H9 (cell line): ENCODE data around the gene ZNF521. TPM values are rescaled to one million over a fixed set of nuclear protein-coding genes. Genes with fewer than 3 reads are reported as not detected.

ENCODE experiments used
- DNase-seq: peaks from one replicate; pipeline ENCODE4 v3.0.0-alpha.2; 2017
- H2AFZ ChIP-seq: one replicate; pipeline ENCODE4 v1.6.1; 2013; ENCODE audit warnings: mild to moderate bottlenecking, low read length, control low read depth, moderate library complexity
- H2AK5ac ChIP-seq: 2 replicates; pipeline ENCODE4 v1.6.1; 2013; ENCODE audit warnings: low read length, control low read depth, mixed read lengths; ENCODE audit not compliant: insufficient read length
- H2BK120ac ChIP-seq: one replicate; pipeline ENCODE4 v1.6.1; 2013; ENCODE audit warnings: low read depth, mild to moderate bottlenecking, low read length, control low read depth, inconsistent platforms; ENCODE audit not compliant: poor library complexity, severe bottlenecking
- H2BK12ac ChIP-seq: 2 replicates; pipeline ENCODE4 v1.6.1; 2013; ENCODE audit warnings: low read length, control low read depth, mixed read lengths, low read depth; ENCODE audit not compliant: insufficient read length
- H2BK15ac ChIP-seq: 2 replicates; pipeline ENCODE4 v1.6.1; 2013; ENCODE audit warnings: low read depth, low read length, control low read depth
- H2BK20ac ChIP-seq: one replicate; pipeline ENCODE4 v1.6.1; 2013; ENCODE audit warnings: low read depth, mild to moderate bottlenecking, low read length, control low read depth, inconsistent platforms; ENCODE audit not compliant: poor library complexity, severe bottlenecking
- H2BK5ac ChIP-seq: 2 replicates; pipeline ENCODE4 v1.6.1; 2013; ENCODE audit warnings: low read length, control low read depth, mixed read lengths; ENCODE audit not compliant: insufficient read length
- H3K14ac ChIP-seq: 2 replicates; pipeline ENCODE4 v1.6.1; 2013; ENCODE audit warnings: low read length, control low read depth; ENCODE audit not compliant: insufficient read depth
- H3K18ac ChIP-seq: 2 replicates; pipeline ENCODE4 v1.6.1; 2013; ENCODE audit warnings: low read depth, mild to moderate bottlenecking, mixed read lengths, low read length, control low read depth; ENCODE audit not compliant: insufficient read length
- H3K23ac ChIP-seq: 2 replicates; pipeline ENCODE4 v1.6.1; 2013; ENCODE audit warnings: low read length, control low read depth, mixed read lengths, low read depth; ENCODE audit not compliant: insufficient read length
- H3K23me2 ChIP-seq: 2 replicates; pipeline ENCODE4 v1.6.1; 2013; ENCODE audit warnings: low read depth, mild to moderate bottlenecking, mixed read lengths, low read length, control low read depth; ENCODE audit not compliant: insufficient read length, poor library complexity, severe bottlenecking
- H3K27ac ChIP-seq: 2 replicates; pipeline ENCODE4 v1.5.1; 2013; ENCODE audit warnings: low read length, control low read depth, mixed read lengths, low read depth; ENCODE audit not compliant: insufficient read length
- H3K27me3 ChIP-seq: 2 replicates; pipeline ENCODE4 v1.6.1; 2013; ENCODE audit warnings: low read length, control low read depth, inconsistent platforms; ENCODE audit not compliant: insufficient read depth
- H3K4ac ChIP-seq: 2 replicates; pipeline ENCODE4 v1.6.1; 2013; ENCODE audit warnings: low read depth, mild to moderate bottlenecking, control low read depth, inconsistent platforms, low read length, moderate library complexity
- H3K4me1 ChIP-seq: 2 replicates; pipeline ENCODE4 v1.6.1; 2013; ENCODE audit warnings: low read length, control low read depth, inconsistent platforms; ENCODE audit not compliant: insufficient read depth
- H3K4me2 ChIP-seq: 2 replicates; pipeline ENCODE4 v1.6.1; 2013; ENCODE audit warnings: low read length, control low read depth, mixed read lengths; ENCODE audit not compliant: insufficient read length, insufficient read depth
- H3K56ac ChIP-seq: 2 replicates; pipeline ENCODE4 v1.6.1; 2013; ENCODE audit warnings: low read depth, mild to moderate bottlenecking, mixed read lengths, low read length, control low read depth; ENCODE audit not compliant: insufficient read length
- H3K79me1 ChIP-seq: 2 replicates; pipeline ENCODE4 v1.6.1; 2013; ENCODE audit warnings: low read depth, mild to moderate bottlenecking, moderate library complexity, low read length, control low read depth, inconsistent platforms; ENCODE audit not compliant: insufficient read depth, poor library complexity, severe bottlenecking
- H3K79me2 ChIP-seq: 2 replicates; pipeline ENCODE4 v1.6.1; 2013; ENCODE audit warnings: low read length, control low read depth, inconsistent platforms; ENCODE audit not compliant: insufficient read depth
- H3K9ac ChIP-seq: 2 replicates; pipeline ENCODE4 v1.6.1; 2013; ENCODE audit warnings: low read length, control low read depth, mixed read lengths; ENCODE audit not compliant: insufficient read length; ENCODE audit errors: extremely low read depth
- H3K9me3 ChIP-seq: one replicate; pipeline ENCODE4 v1.6.1; 2013; ENCODE audit warnings: low read depth, low read length, inconsistent platforms; ENCODE audit not compliant: control insufficient read depth
- H3T11ph ChIP-seq: one replicate; pipeline ENCODE4 v1.6.1; 2013; ENCODE audit warnings: mild to moderate bottlenecking, low read length, control low read depth, inconsistent platforms
- H4K20me1 ChIP-seq: one replicate; pipeline ENCODE4 v1.6.1; 2013; ENCODE audit not compliant: control insufficient read depth, insufficient read length, insufficient read depth
- H4K5ac ChIP-seq: 2 replicates; pipeline ENCODE4 v1.6.1; 2013; ENCODE audit warnings: low read depth, mild to moderate bottlenecking, mixed read lengths, low read length, control low read depth; ENCODE audit not compliant: insufficient read length
- H4K8ac ChIP-seq: replicated peaks from 2 replicates; pipeline ENCODE4 v1.6.1; 2013; ENCODE audit warnings: low read length, control low read depth, mixed read lengths, low read depth; ENCODE audit not compliant: insufficient read length
- H4K91ac ChIP-seq: 2 replicates; pipeline ENCODE4 v1.6.1; 2013; ENCODE audit warnings: low read depth, mild to moderate bottlenecking, moderate library complexity, mixed read lengths, low read length, control low read depth; ENCODE audit not compliant: insufficient read length
- H3K27ac Mint-ChIP-seq, 3 experiments: 2 replicates in 2 of 3; 3 replicates in 1 of 3; pipeline ENCODE4 v1.8.0; 2020 to 2021; ENCODE audit warnings: mixed read lengths in 3 of 3, mild to moderate bottlenecking in 1 of 3, moderate library complexity in 1 of 3
- H3K27me3 Mint-ChIP-seq: 2 replicates; pipeline ENCODE4 v1.8.0; 2021; ENCODE audit warnings: low read depth, mild to moderate bottlenecking, moderate library complexity, mixed read lengths
- H3K36me3 Mint-ChIP-seq, 3 experiments: 2 replicates in 2 of 3; 3 replicates in 1 of 3; pipeline ENCODE4 v1.8.0; 2020 to 2021; ENCODE audit warnings: low read depth in 3 of 3, mixed read lengths in 3 of 3; ENCODE audit not compliant: insufficient read depth in 1 of 3
- H3K4me1 Mint-ChIP-seq, 2 experiments: 2 replicates each; pipeline ENCODE4 v1.8.0; 2020; ENCODE audit warnings: mixed read lengths in 2 of 2
- H3K4me3 Mint-ChIP-seq, 2 experiments: 2 replicates in 1 of 2; 3 replicates in 1 of 2; pipeline ENCODE4 v1.8.0; 2020 to 2021; ENCODE audit warnings: mild to moderate bottlenecking in 2 of 2, mixed read lengths in 2 of 2, moderate library complexity in 1 of 2
- H3K9me3 Mint-ChIP-seq, 2 experiments: 2 replicates in 1 of 2; 3 replicates in 1 of 2; pipeline ENCODE4 v1.8.0; 2020; ENCODE audit warnings: mild to moderate bottlenecking in 2 of 2, mixed read lengths in 2 of 2, moderate library complexity in 1 of 2
- total RNA-seq: library from RNA; stranded (reverse); gene quantifications from 2 replicates; pipeline ENCODE4 v1.2.1, GENCODE V29; 2021
- TF ChIP-seq, protein P1 (sequence below): fragments of 200-600 bp; sonication (generic); conservative IDR thresholded peaks from 3 replicates; pipeline ENCODE4 v1.8.0; 2021; ENCODE audit warnings: antibody characterized with exemption, mild to moderate bottlenecking

ZNF521 gene
- total RNA-seq, 1 experiment from 2014 or later = 3.3 TPM

DNA sequence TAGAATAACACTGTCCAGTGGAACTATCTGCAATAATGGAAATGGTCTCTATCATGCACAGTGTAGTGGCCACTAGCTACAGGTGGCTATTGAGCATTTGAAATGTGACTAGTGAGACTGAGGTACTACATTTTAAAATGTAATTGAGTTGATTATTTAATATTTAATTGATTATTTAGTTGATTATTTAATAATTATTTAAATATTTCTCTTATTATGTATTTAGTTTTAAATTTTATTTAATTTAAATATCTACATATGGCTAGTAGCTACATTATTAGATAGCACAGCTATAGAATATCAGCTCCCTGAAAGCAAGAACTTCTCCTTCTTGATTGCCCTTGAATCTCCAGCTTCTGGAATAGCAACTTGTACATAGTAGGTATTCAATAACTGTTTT, 12.8 kb upstream of the ZNF521 start:
- H3K4me2 ChIP-seq = no peak overlapping the region
- H4K20me1 ChIP-seq = no peaks in the 10 kb centered on the region
- H3K23me2 ChIP-seq = no peaks in the 10 kb centered on the region
- H2AFZ ChIP-seq = no peak overlapping the region
- H2BK20ac ChIP-seq = no peak overlapping the region
- DNase-seq = no peak
- H3K27ac Mint-ChIP-seq = no peak overlapping the region
- no peak overlapping the region for H2BK12ac ChIP-seq
- no peak overlapping the region for H3K4me3 Mint-ChIP-seq
- H3K79me1 ChIP-seq = no peaks in the 10 kb centered on the region
- H3K27ac ChIP-seq = no peak overlapping the region
- H3K9ac ChIP-seq = no peak overlapping the region
- no peaks in the 10 kb centered on the region; a peak in 2 of 7 replicates for H3K36me3 Mint-ChIP-seq
- H3K4me1 ChIP-seq = no peaks in the 10 kb centered on the region
- no peak overlapping the region for H4K5ac ChIP-seq
- no peak overlapping the region for H2BK5ac ChIP-seq
- H3K18ac ChIP-seq = no peak overlapping the region
- no peak overlapping the region for H2AK5ac ChIP-seq
- no peak overlapping the region for H4K8ac ChIP-seq
- no peak overlapping the region for H2BK120ac ChIP-seq
- H3K4me1 Mint-ChIP-seq = no peaks in the 10 kb centered on the region
- H3K27me3 Mint-ChIP-seq = peaks cover 22% of the 10 kb centered on the region
- peaks cover 0 to 2% of the 10 kb centered on the region in 2 experiments; a peak in 1 of 5 replicates for H3K9me3 Mint-ChIP-seq
- H3K14ac ChIP-seq = no peak overlapping the region
- TF ChIP-seq, protein P1, sequence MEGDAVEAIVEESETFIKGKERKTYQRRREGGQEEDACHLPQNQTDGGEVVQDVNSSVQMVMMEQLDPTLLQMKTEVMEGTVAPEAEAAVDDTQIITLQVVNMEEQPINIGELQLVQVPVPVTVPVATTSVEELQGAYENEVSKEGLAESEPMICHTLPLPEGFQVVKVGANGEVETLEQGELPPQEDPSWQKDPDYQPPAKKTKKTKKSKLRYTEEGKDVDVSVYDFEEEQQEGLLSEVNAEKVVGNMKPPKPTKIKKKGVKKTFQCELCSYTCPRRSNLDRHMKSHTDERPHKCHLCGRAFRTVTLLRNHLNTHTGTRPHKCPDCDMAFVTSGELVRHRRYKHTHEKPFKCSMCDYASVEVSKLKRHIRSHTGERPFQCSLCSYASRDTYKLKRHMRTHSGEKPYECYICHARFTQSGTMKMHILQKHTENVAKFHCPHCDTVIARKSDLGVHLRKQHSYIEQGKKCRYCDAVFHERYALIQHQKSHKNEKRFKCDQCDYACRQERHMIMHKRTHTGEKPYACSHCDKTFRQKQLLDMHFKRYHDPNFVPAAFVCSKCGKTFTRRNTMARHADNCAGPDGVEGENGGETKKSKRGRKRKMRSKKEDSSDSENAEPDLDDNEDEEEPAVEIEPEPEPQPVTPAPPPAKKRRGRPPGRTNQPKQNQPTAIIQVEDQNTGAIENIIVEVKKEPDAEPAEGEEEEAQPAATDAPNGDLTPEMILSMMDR = no peak
- H3K9me3 ChIP-seq = no peaks in the 10 kb centered on the region
- H3K79me2 ChIP-seq = no peaks in the 10 kb centered on the region
- H3K27me3 ChIP-seq = no peaks in the 10 kb centered on the region
- no peak overlapping the region for H3K23ac ChIP-seq
- no peak overlapping the region for H2BK15ac ChIP-seq
- no peak overlapping the region for H3T11ph ChIP-seq
- H3K4ac ChIP-seq = no peak overlapping the region
- no peak overlapping the region for H3K56ac ChIP-seq
- H4K91ac ChIP-seq = no peak overlapping the region
